Fibroblast of skin of left biceps (primary cell): ENCODE results near the gene DLGAP1.

ENCODE experiments used
- DNase-seq, 2 experiments: peaks; one replicate each; pipeline ENCODE4 v3.0.0-alpha.2; 2013; ENCODE audit warnings: low read depth in 2 of 2

The DLGAP1 gene

GRCh38 chr18:3947383-3947782, 507.7 kb downstream of the DLGAP1 start:
- DNase-seq, result no peak

GRCh38 chr18:3935305-3935704, 519.8 kb downstream of the DLGAP1 start:
- DNase-seq, result no peak

- no peak for DNase-seq
These were observed 522.8 kb downstream of the DLGAP1 start for GRCh38 chr18:3932276-3932675.

- DNase-seq, result no peak
These were observed 523.5 kb downstream of the DLGAP1 start for GRCh38 chr18:3931542-3932112.

GRCh38 chr18:3931013-3931315, 524.1 kb downstream of the DLGAP1 start:
- DNase-seq, result no peak

- no peak for DNase-seq
These were observed 524.7 kb downstream of the DLGAP1 start for GRCh38 chr18:3930126-3931012.

- DNase-seq, result no peak
These were observed 530.7 kb downstream of the DLGAP1 start for GRCh38 chr18:3924455-3924854.

- DNase-seq, result peak in 1 of 2 experiments; percentile 30
These were observed 531.4 kb downstream of the DLGAP1 start for GRCh38 chr18:3923750-3924149.

- no peak for DNase-seq
These were observed 533.3 kb downstream of the DLGAP1 start for GRCh38 chr18:3921826-3922225.

- DNase-seq, result no peak
These were observed 534.3 kb downstream of the DLGAP1 start for GRCh38 chr18:3920832-3921231.

- DNase-seq, result no peak
These were observed 535.6 kb downstream of the DLGAP1 start for GRCh38 chr18:3919396-3920061.

- no peak for DNase-seq
These were observed 539.0 kb downstream of the DLGAP1 start for GRCh38 chr18:3916082-3916481.

GRCh38 chr18:3914833-3915610, 540.1 kb downstream of the DLGAP1 start:
- DNase-seq, result no peak

GRCh38 chr18:3914109-3914508, 541.0 kb downstream of the DLGAP1 start:
- DNase-seq, result no peak

- no peak for DNase-seq
These were observed 542.4 kb downstream of the DLGAP1 start for GRCh38 chr18:3912705-3913104.

GRCh38 chr18:3911413-3911812, 543.7 kb downstream of the DLGAP1 start:
- DNase-seq, result no peak

GRCh38 chr18:3910512-3910911, 544.6 kb downstream of the DLGAP1 start:
- DNase-seq, result no peak

- no peak for DNase-seq
These were observed 547.2 kb downstream of the DLGAP1 start for GRCh38 chr18:3907955-3908354.

GRCh38 chr18:3906116-3906750, 548.9 kb downstream of the DLGAP1 start:
- no peak for DNase-seq

- peak; percentile 90 for DNase-seq
These were observed 551.8 kb downstream of the DLGAP1 start for GRCh38 chr18:3903337-3903736.

GRCh38 chr18:3902676-3903075, 552.4 kb downstream of the DLGAP1 start:
- no peak for DNase-seq

GRCh38 chr18:3901811-3902210, 553.3 kb downstream of the DLGAP1 start:
- DNase-seq, result no peak
